Cardiac muscle cell (in vitro differentiated cells and primary cell): ENCODE measurements around the gene NEIL3. TPM values are rescaled to one million over a fixed set of nuclear protein-coding genes. Genes with fewer than 3 reads are reported as not detected.
"Not testable (repeated sequence)": the region's sequence is repeated elsewhere in the genome, so short reads cannot be mapped to it uniquely, and the experiment has no call there.

Source experiments
- DNase-seq, 2 donors: peaks; one replicate each; pipeline versions ENCODE4 v3.0.0 to v3.0.0-alpha.2; 2010 to 2017; ENCODE audit warnings: low read depth in 1 of 2, low spot score in 1 of 2
- H3K27ac ChIP-seq: fragments of 200-600 bp; sonication (generic); 2 replicates; pipeline ENCODE4 v1.5.1; 2016
- H3K27me3 ChIP-seq: fragments of 200-600 bp; sonication (generic); 2 replicates; pipeline ENCODE4 v1.6.0; 2016; ENCODE audit warnings: control low read depth
- H3K36me3 ChIP-seq: fragments of 200-600 bp; sonication (generic); 2 replicates; pipeline ENCODE4 v1.5.1; 2016; ENCODE audit warnings: control low read depth
- H3K4me1 ChIP-seq: fragments of 200-600 bp; sonication (generic); 2 replicates; pipeline ENCODE4 v1.8.1; 2017; ENCODE audit warnings: low read depth, mild to moderate bottlenecking, mixed run types
- H3K4me3 ChIP-seq: fragments of 200-600 bp; sonication (generic); 2 replicates; pipeline ENCODE4 v1.5.1; 2016; ENCODE audit warnings: mild to moderate bottlenecking
- H3K9me3 ChIP-seq: fragments of 200-600 bp; sonication (generic); 2 replicates; pipeline ENCODE4 v1.5.1; 2017; ENCODE audit warnings: low read depth, mild to moderate bottlenecking, control low read depth
- CTCF ChIP-seq: IDR thresholded peaks from 2 replicates; pipeline ENCODE4 v1.5.1; 2012; ENCODE audit warnings: low read depth, mild to moderate bottlenecking, low read length
- polyA plus RNA-seq: library from polyadenylated mRNA; unstranded; fragments of >200 nt; fragmentation: Nextera tagmentation; extraction: Ambion mirVana; gene quantifications from 2 replicates; pipeline ENCODE4 v1.2.1, GENCODE V29; 2016
- total RNA-seq: library from RNA; depleted of rRNA; stranded (reverse); fragments of >200 nt; gene quantifications from 2 replicates; pipeline ENCODE4 v1.2.3, GENCODE V29; 2016

NEIL3 gene
- total and polyA plus RNA-seq, 2 experiments from 2014 or later, result 2.0 to 7.4 TPM

GRCh38 chr4:177302371-177303100 is 7.1 kb upstream of the NEIL3 start:
- H3K27ac ChIP-seq, result no peak overlapping the region
- H3K36me3 ChIP-seq, result no peaks in the 10 kb centered on the region
- no peak for DNase-seq
- no peaks in the 10 kb centered on the region for H3K27me3 ChIP-seq
- no peak overlapping the region for H3K4me3 ChIP-seq
- no peaks in the 10 kb centered on the region for H3K9me3 ChIP-seq
- no peaks in the 10 kb centered on the region for H3K4me1 ChIP-seq
- no peak for TF ChIP-seq CTCF

- Histone ChIP-seq H3K27me3 (no peaks in the 10 kb centered on the region), H3K27ac (no peak overlapping the region), H3K4me3 (no peak overlapping the region), H3K9me3 (no peaks in the 10 kb centered on the region), H3K36me3 (no peaks in the 10 kb centered on the region), H3K4me1 (no peaks in the 10 kb centered on the region)
- no peak for DNase-seq
- no peak for TF ChIP-seq CTCF
Observed at GRCh38 chr4:177304094-177304493, 5.6 kb upstream of the NEIL3 start.

GRCh38 chr4:177304864-177305263 is 4.8 kb upstream of the NEIL3 start:
- DNase-seq, H3K4me1 ChIP-seq, H3K9me3 ChIP-seq, H3K27me3 ChIP-seq, H3K27ac ChIP-seq, H3K4me3 ChIP-seq, H3K36me3 ChIP-seq: not testable (repeated sequence)

- no peaks in the 10 kb centered on the region for H3K27me3 ChIP-seq
- H3K4me1 ChIP-seq, result peaks cover 4% of the 10 kb centered on the region
- TF ChIP-seq CTCF, result no peak
- no peaks in the 10 kb centered on the region for H3K36me3 ChIP-seq
- H3K4me3 ChIP-seq, result no peak overlapping the region
- no peaks in the 10 kb centered on the region for H3K9me3 ChIP-seq
- peak in 1 of 2 donors; percentile 71 for DNase-seq
- H3K27ac ChIP-seq, result no peak overlapping the region
Observed at GRCh38 chr4:177308125-177308524, 1.5 kb upstream of the NEIL3 start.

GRCh38 chr4:177308847-177309521 is 690 bp upstream of the NEIL3 start:
- TF ChIP-seq CTCF, result no peak
- Histone ChIP-seq H3K4me1 (peaks cover 4% of the 10 kb centered on the region), H3K36me3 (no peaks in the 10 kb centered on the region), H3K4me3 (peak overlapping the region; percentile 69), H3K27ac (no peak overlapping the region), H3K9me3 (no peaks in the 10 kb centered on the region), H3K27me3 (no peaks in the 10 kb centered on the region)
- DNase-seq, result no peak

GRCh38 chr4:177311589-177311988 is 1.9 kb downstream of the NEIL3 start:
- Histone ChIP-seq H3K27me3 (no peaks in the 10 kb centered on the region), H3K4me3 (no peak overlapping the region), H3K4me1 (peaks cover 4% of the 10 kb centered on the region), H3K27ac (no peak overlapping the region), H3K36me3 (no peaks in the 10 kb centered on the region), H3K9me3 (no peaks in the 10 kb centered on the region)
- DNase-seq, result no peak
- no peak for TF ChIP-seq CTCF
